GM19455 (cell line): Measurements from ENCODE around the gene TTLL3.
"Not testable (repeated sequence)": the region's sequence is repeated elsewhere in the genome, so short reads cannot be mapped to it uniquely, and the experiment has no call there.

Experiments
- ATAC-seq: cut with Tn5 transposase; IDR thresholded peaks from one replicate; pipeline ENCODE4 v1.9.1; 2021; ENCODE audit not compliant: unreplicated experiment

TTLL3 gene

GRCh38 chr3:9809615-9810432 lies at the start of gene TTLL3:
TSS of gene TTLL3 (plus strand) at chr3:9810262. CDS start at chr3:9810662, 400 bp downstream.
- peak; percentile 49 for ATAC-seq

- no peak for ATAC-seq
Observed at GRCh38 chr3:9760779-9761505, 49.1 kb upstream of the TTLL3 start.

GRCh38 chr3:9761919-9762318 lies 48.1 kb upstream of the TTLL3 start:
- ATAC-seq = no peak

- no peak for ATAC-seq
Observed at GRCh38 chr3:9762871-9763270, 47.2 kb upstream of the TTLL3 start.

- no peak for ATAC-seq
Observed at GRCh38 chr3:9765865-9766264, 44.2 kb upstream of the TTLL3 start.

- ATAC-seq = no peak
Observed at GRCh38 chr3:9767418-9767817, 42.6 kb upstream of the TTLL3 start.

- ATAC-seq = no peak
Observed at GRCh38 chr3:9768141-9768775, 41.8 kb upstream of the TTLL3 start.

- no peak for ATAC-seq
Observed at GRCh38 chr3:9769012-9769411, 41.0 kb upstream of the TTLL3 start.

GRCh38 chr3:9769426-9770275 lies 40.4 kb upstream of the TTLL3 start, which contains the start of gene CAMK1:
TSS of gene CAMK1 (minus strand) at chr3:9769947. CDS start at chr3:9767749, 2,198 bp downstream.
- peak; percentile 86 for ATAC-seq

GRCh38 chr3:9770276-9770812 lies 39.7 kb upstream of the TTLL3 start:
- no peak for ATAC-seq

GRCh38 chr3:9771007-9771406 lies 39.1 kb upstream of the TTLL3 start:
- not testable (repeated sequence) for ATAC-seq

- no peak for ATAC-seq
Observed at GRCh38 chr3:9776896-9777693, 33.0 kb upstream of the TTLL3 start.

GRCh38 chr3:9777694-9778021 lies 32.4 kb upstream of the TTLL3 start:
- no peak for ATAC-seq

- no peak for ATAC-seq
Observed at GRCh38 chr3:9778143-9779074, 31.7 kb upstream of the TTLL3 start.

GRCh38 chr3:9779075-9779593 lies 30.9 kb upstream of the TTLL3 start:
- no peak for ATAC-seq

GRCh38 chr3:9779721-9780457 lies 30.2 kb upstream of the TTLL3 start:
- no peak for ATAC-seq

- ATAC-seq = no peak
Observed at GRCh38 chr3:9780458-9780812, 29.6 kb upstream of the TTLL3 start.

GRCh38 chr3:9780910-9781309 lies 29.2 kb upstream of the TTLL3 start:
- ATAC-seq = no peak
